ENCODE measurements around the gene FBXO3.

The FBXO3 gene

GRCh38 chr11:33724644-33725035 lies 49.7 kb downstream of the FBXO3 start:
- Histone ChIP-seq H3K9me3 (ENCODE audit: insufficient read depth, low read depth, low read length) (no peaks in the 10 kb centered on the region), H3K9ac (ENCODE audit: low read depth, low read length, poor library complexity, severe bottlenecking) (no peak overlapping the region), H3F3A (ENCODE audit: low read depth) (no peaks in the 10 kb centered on the region), H4K20me1 (ENCODE audit: insufficient read depth, low read length, poor library complexity, severe bottlenecking) (peaks cover 18% of the 10 kb centered on the region), H2AFZ (ENCODE audit: low read length) (no peak overlapping the region), H3K9me2 (replicated peaks; ENCODE audit: low read depth, low read length) (no peaks in the 10 kb centered on the region), H3K36me3 (ENCODE audit: insufficient read depth, low read length) (peaks cover 23% of the 10 kb centered on the region; the same call in 1 of the 2 replicates), H3K4me1 (ENCODE audit: insufficient read depth, low read length, poor library complexity, severe bottlenecking) (peaks cover 36% of the 10 kb centered on the region), H3K27me3 (ENCODE audit: insufficient read depth, low read length, poor library complexity, severe bottlenecking) (no peaks in the 10 kb centered on the region), H3K4me2 (ENCODE audit: low read depth, low read length, poor library complexity, severe bottlenecking) (peak overlapping the region; percentile 12), H3K4me3 (ENCODE audit: low read length, poor library complexity, severe bottlenecking) (no peak overlapping the region), H3K79me2 (ENCODE audit: insufficient read depth, low read length) (peaks cover 53% of the 10 kb centered on the region)
- TF ChIP-seq CTCF (conservative IDR thresholded peaks at IDR 0.05; ENCODE audit: low read length) (no peak), EZH2phosphoT487 (IDR thresholded peaks at IDR 0.05; ENCODE audit: borderline replicate concordance) (no peak)

GRCh38 chr11:33723238-33723881 lies 51.0 kb downstream of the FBXO3 start:
- peaks cover 18% of the 10 kb centered on the region for H4K20me1 ChIP-seq (ENCODE audit: insufficient read depth, low read length, poor library complexity, severe bottlenecking)
- H3K4me1 ChIP-seq (ENCODE audit: insufficient read depth, low read length, poor library complexity, severe bottlenecking) = peaks cover 33% of the 10 kb centered on the region
- H3K79me2 ChIP-seq (ENCODE audit: insufficient read depth, low read length) = peaks cover 45% of the 10 kb centered on the region
- no peak overlapping the region for H3K4me3 ChIP-seq (ENCODE audit: low read length, poor library complexity, severe bottlenecking)
- H2AFZ ChIP-seq (ENCODE audit: low read length) = no peak overlapping the region
- no peaks in the 10 kb centered on the region for H3K27me3 ChIP-seq (ENCODE audit: insufficient read depth, low read length, poor library complexity, severe bottlenecking)
- TF ChIP-seq EZH2phosphoT487 (IDR thresholded peaks at IDR 0.05; ENCODE audit: borderline replicate concordance) = no peak
- TF ChIP-seq CTCF (conservative IDR thresholded peaks at IDR 0.05; ENCODE audit: low read length) = no peak
- no peaks in the 10 kb centered on the region for H3K9me2 ChIP-seq (replicated peaks; ENCODE audit: low read depth, low read length)
- no peaks in the 10 kb centered on the region for H3K9me3 ChIP-seq (ENCODE audit: insufficient read depth, low read depth, low read length)
- no peak overlapping the region for H3K4me2 ChIP-seq (ENCODE audit: low read depth, low read length, poor library complexity, severe bottlenecking)
- no peak overlapping the region for H3K9ac ChIP-seq (ENCODE audit: low read depth, low read length, poor library complexity, severe bottlenecking)
- peaks cover 24% of the 10 kb centered on the region; the same call in 1 of the 2 replicates for H3K36me3 ChIP-seq (ENCODE audit: insufficient read depth, low read length)
- H3F3A ChIP-seq (ENCODE audit: low read depth) = no peaks in the 10 kb centered on the region

GRCh38 chr11:33722590-33723234 lies 51.6 kb downstream of the FBXO3 start:
- TF ChIP-seq EZH2phosphoT487 (IDR thresholded peaks at IDR 0.05; ENCODE audit: borderline replicate concordance) = no peak
- no peak for TF ChIP-seq CTCF (conservative IDR thresholded peaks at IDR 0.05; ENCODE audit: low read length)
- Histone ChIP-seq H3K9me3 (ENCODE audit: insufficient read depth, low read depth, low read length) (no peaks in the 10 kb centered on the region), H2AFZ (ENCODE audit: low read length) (no peak overlapping the region), H3K9me2 (replicated peaks; ENCODE audit: low read depth, low read length) (no peaks in the 10 kb centered on the region), H3K9ac (ENCODE audit: low read depth, low read length, poor library complexity, severe bottlenecking) (no peak overlapping the region), H3K79me2 (ENCODE audit: insufficient read depth, low read length) (peaks cover 43% of the 10 kb centered on the region), H3K27me3 (ENCODE audit: insufficient read depth, low read length, poor library complexity, severe bottlenecking) (no peaks in the 10 kb centered on the region), H3K4me1 (ENCODE audit: insufficient read depth, low read length, poor library complexity, severe bottlenecking) (peaks cover 33% of the 10 kb centered on the region), H3K4me2 (ENCODE audit: low read depth, low read length, poor library complexity, severe bottlenecking) (no peak overlapping the region), H3F3A (ENCODE audit: low read depth) (no peaks in the 10 kb centered on the region), H4K20me1 (ENCODE audit: insufficient read depth, low read length, poor library complexity, severe bottlenecking) (peaks cover 18% of the 10 kb centered on the region), H3K36me3 (ENCODE audit: insufficient read depth, low read length) (peaks cover 27% of the 10 kb centered on the region; the same call in 1 of the 2 replicates), H3K4me3 (ENCODE audit: low read length, poor library complexity, severe bottlenecking) (no peak overlapping the region)
